Lower leg skin (tissue), 4 donors: Measurements from ENCODE around the gene TASP1. TPM values are rescaled to one million over a fixed set of nuclear protein-coding genes. Genes with fewer than 3 reads are reported as not detected.

Experiments
- DNase-seq, 2 donors: peaks; one replicate each; pipeline ENCODE4 v3.0.0-alpha.2; 2019; ENCODE audit warnings: low spot score in 2 of 2
- H3K4me3 ChIP-seq: fragments of 200-600 bp; sonication (generic); 2 replicates; pipeline ENCODE4 v1.5.1; 2017; ENCODE audit warnings: mild to moderate bottlenecking, low read depth; ENCODE audit not compliant: poor library complexity, severe bottlenecking
- POLR2A ChIP-seq, 2 donors: fragments of 450-650 bp; IDR thresholded peaks; one replicate each; pipeline ENCODE4 v1.6.1; 2016 to 2017; ENCODE audit warnings: antibody characterized with exemption in 2 of 2, mild to moderate bottlenecking in 1 of 2, moderate library complexity in 1 of 2
- WGBS, 2 donors: methylation state at CpG; one replicate each; pipeline ENCODE4 v1.1.5; 2018; 5-methylcytosine and 5-hydroxymethylcytosine counted together
- intact Hi-C: fragments of 100-400 bp; cut with DNase I; formaldehyde crosslinking; loops from one replicate; pipeline ENCODE4 v1.15.0; 2023; ENCODE audit warnings: low total_unique reads
- total RNA-seq, 4 donors: library from RNA; depleted of rRNA; stranded (reverse); fragments of >200 nt; gene quantifications; one replicate each; pipeline ENCODE4 v1.1.0, GENCODE V29; 2016
- TF ChIP-seq, protein P1 (sequence below), 3 donors: fragments of 450-650 bp; IDR thresholded peaks; one replicate each; pipeline ENCODE4 v1.5.1; 2016; ENCODE audit warnings: antibody characterized with exemption in 3 of 3, mild to moderate bottlenecking in 3 of 3, moderate library complexity in 2 of 3

The TASP1 gene
- total RNA-seq, 4 donors from 2014 or later = 9.0 to 18.3 (median 12.7) TPM

DNA sequence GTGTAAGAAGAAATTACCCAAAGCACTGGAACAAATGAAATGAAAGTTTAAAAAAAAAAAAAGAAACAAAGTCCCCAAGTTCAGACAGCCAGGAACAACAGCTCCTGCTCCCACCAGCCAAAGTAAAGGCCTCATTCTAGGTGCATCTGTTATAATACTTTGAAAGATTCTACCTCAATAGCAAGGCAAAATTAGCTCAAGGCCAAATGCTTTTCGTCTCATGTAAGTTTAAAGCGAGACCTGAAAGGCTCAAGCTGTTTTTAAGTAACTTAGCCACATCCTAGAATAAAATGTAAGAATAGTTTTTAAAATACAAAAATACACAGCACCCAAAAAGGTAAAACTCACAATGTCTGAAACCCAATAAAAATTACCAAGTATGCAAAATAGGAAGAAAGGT is 64.7 kb downstream of the TASP1 start:
- DNase-seq = no peak
- intact Hi-C loops = no loop called here
- TF ChIP-seq, protein P1, sequence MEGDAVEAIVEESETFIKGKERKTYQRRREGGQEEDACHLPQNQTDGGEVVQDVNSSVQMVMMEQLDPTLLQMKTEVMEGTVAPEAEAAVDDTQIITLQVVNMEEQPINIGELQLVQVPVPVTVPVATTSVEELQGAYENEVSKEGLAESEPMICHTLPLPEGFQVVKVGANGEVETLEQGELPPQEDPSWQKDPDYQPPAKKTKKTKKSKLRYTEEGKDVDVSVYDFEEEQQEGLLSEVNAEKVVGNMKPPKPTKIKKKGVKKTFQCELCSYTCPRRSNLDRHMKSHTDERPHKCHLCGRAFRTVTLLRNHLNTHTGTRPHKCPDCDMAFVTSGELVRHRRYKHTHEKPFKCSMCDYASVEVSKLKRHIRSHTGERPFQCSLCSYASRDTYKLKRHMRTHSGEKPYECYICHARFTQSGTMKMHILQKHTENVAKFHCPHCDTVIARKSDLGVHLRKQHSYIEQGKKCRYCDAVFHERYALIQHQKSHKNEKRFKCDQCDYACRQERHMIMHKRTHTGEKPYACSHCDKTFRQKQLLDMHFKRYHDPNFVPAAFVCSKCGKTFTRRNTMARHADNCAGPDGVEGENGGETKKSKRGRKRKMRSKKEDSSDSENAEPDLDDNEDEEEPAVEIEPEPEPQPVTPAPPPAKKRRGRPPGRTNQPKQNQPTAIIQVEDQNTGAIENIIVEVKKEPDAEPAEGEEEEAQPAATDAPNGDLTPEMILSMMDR (IDR thresholded peaks at IDR 0.05) = no peak
- no peak for TF ChIP-seq POLR2A (IDR thresholded peaks at IDR 0.05)
- WGBS, 2 donors = 97 to 98% methylated on average over 2 of the region's 2 CpGs
- H3K4me3 ChIP-seq = no peak overlapping the region

DNA sequence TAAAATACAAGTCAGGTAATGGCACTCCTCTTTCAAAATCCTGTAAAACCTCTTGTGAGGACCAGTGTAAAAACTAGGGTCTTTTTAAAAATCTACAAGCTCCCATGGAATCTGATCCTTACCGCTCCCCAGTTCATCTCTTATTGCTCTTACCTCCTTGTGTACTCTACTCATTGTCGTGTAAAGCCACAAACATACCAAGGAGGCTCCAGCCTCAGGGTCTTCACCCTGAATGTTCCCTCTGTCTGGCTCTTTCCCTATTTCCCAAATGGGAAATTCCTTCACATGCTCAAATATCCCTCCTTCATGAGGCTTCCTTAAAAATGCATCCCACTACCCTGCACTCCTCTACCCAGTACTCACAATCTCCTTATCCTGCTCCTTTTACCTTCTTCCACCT is 67.1 kb downstream of the TASP1 start:
- TF ChIP-seq, protein P1 (IDR thresholded peaks at IDR 0.05) = no peak
- TF ChIP-seq POLR2A (IDR thresholded peaks at IDR 0.05) = no peak
- intact Hi-C loops = no loop called here
- 95 to 100% methylated on average over 2 of the region's 2 CpGs for WGBS, 2 donors
- H3K4me3 ChIP-seq = no peak overlapping the region
- no peak for DNase-seq

DNA sequence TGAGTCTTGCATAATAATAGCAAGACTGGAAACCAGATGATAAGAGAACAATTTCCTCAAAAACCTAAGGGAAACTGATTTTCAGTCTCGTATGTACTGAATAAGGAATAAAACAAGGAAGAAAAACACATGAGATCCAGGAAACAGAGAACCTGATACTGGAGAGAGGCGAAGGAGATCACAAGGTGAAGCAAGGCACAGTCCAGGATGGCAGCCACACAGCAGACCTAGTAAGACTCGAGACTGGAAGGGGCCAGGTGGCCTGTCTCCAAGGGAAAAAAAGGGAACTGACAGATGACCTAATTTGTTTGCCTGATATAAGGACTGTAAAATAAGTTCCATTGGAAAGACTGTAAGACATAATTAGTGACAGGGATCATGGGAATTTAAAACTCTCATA is 71.1 kb downstream of the TASP1 start:
- H3K4me3 ChIP-seq = no peak overlapping the region
- intact Hi-C loops = no loop called here
- TF ChIP-seq, protein P1 (IDR thresholded peaks at IDR 0.05) = no peak
- TF ChIP-seq POLR2A (IDR thresholded peaks at IDR 0.05) = no peak
- WGBS, 2 donors = 60 to 63% methylated on average over 3 of the region's 3 CpGs
- no peak for DNase-seq

DNA sequence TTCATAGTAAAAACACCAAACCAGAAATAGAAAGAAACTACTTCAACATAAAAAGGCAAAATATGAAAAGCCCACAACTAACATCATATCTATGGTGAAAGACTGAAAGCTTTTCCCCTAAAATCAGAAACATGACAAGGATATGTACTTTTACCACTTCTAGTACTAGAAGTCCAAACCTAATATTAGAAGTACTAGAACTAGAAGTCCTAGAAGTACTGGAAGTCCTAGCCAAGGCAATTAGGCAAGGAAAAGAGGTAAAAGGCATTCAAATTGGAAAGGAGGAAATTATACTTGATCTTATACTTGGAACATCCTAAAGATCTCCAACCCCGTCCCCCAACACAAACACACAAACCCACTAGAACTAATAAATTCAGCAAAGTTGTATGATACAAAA is 74.9 kb downstream of the TASP1 start:
- intact Hi-C loops = no loop called here
- no peak for TF ChIP-seq POLR2A (IDR thresholded peaks at IDR 0.05)
- TF ChIP-seq, protein P1 (IDR thresholded peaks at IDR 0.05) = no peak
- DNase-seq = no peak
- 94 to 100% methylated on average over 1 of the region's 1 CpG for WGBS, 2 donors
- H3K4me3 ChIP-seq = no peak overlapping the region

DNA sequence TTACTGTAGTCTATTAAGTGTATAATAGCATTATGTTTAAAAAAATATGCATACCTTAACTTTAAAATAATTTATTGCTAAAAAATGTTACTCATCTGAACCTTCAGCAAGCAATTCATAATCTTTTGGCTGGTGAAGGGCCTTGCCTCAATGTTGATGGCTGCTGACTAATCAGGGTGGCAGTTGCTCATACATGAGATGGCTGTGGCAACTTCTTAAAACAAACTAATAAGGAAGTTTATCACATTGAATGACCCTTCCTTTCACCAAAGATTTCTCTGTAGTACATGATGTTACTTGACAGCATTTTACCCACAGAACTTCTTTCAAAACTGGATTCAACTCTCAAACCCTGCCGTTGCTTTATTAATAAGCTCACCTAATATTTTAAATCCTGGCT is 84.0 kb downstream of the TASP1 start:
- no peak for DNase-seq
- 90 to 91% methylated on average over 1 of the region's 1 CpG for WGBS, 2 donors
- TF ChIP-seq, protein P1 (IDR thresholded peaks at IDR 0.05) = no peak
- TF ChIP-seq POLR2A (IDR thresholded peaks at IDR 0.05) = no peak
- intact Hi-C loops = no loop called here
- H3K4me3 ChIP-seq = no peak overlapping the region

DNA sequence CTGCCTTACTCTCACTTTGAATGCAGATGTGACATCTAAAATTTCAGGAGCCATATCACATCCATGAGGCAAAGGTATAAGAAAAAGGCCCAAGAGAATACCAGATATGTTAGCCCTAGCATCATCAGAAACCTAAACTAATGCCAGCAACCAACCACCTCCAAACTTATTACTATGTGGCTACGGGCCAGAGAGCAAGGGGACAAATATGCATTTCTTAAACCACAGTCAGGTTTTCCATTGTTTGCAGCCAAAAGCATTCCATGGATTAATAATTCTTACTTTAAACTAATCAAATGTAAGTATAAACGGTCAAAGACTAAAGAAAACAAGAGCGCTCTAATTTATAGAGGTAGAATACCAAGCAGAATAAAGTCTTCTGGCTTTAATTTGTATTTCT is 84.7 kb downstream of the TASP1 start:
- TF ChIP-seq, protein P1 (IDR thresholded peaks at IDR 0.05) = no peak
- TF ChIP-seq POLR2A (IDR thresholded peaks at IDR 0.05) = no peak
- 85 to 89% methylated on average over 3 of the region's 3 CpGs for WGBS, 2 donors
- intact Hi-C loops = no loop called here
- H3K4me3 ChIP-seq = no peak overlapping the region
- no peak for DNase-seq
